ENCODE measurements around the gene CDKAL1.
"Not testable (repeated sequence)": the region's sequence is repeated elsewhere in the genome, so short reads cannot be mapped to it uniquely, and the experiment has no call there.

The CDKAL1 gene

GRCh38 chr6:20805021-20805420 is 270.8 kb downstream of the CDKAL1 start:
- DNase-seq, result no peak

GRCh38 chr6:20806669-20807068 is 272.4 kb downstream of the CDKAL1 start:
- no peak for DNase-seq

GRCh38 chr6:20808439-20808838 is 274.2 kb downstream of the CDKAL1 start:
- no peak for DNase-seq

DNA sequence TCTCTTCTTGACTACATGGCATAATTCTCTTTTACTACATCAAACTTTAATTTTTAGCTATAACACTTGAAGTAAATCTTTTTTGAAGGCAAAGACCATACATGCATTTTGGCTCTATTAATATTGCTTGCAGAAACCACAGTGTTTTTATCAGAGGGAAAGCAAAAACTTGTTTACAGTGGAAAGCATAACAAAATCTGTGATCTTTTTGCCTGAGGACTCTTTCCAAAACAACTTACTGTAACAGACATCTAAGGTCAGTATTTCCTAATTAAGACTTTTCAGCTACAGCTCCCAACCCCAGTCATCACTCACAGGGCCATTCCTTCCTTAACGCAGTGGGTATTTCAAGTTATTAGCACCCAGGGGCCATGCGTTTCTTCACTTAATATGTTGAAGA is 274.7 kb downstream of the CDKAL1 start:
- no peak for DNase-seq

DNA sequence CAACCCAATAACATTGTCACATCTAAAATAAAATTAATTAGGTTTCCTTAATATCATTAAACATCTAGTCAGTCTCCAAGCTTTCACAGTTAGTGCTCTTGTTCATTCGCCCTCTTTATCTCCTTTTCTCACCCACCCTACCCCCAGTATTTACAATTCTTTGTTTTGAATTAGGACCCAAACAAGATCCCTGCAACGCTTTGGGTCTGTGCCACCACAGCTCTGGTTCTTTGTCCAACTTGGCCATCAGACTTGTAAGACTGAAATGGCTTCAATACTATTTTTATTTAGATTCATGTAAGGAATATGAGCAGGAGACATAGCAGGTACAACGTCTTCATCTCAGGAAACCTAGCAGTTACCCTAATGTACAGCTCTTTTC is 276.5 kb downstream of the CDKAL1 start:
- DNase-seq, result no peak

DNA sequence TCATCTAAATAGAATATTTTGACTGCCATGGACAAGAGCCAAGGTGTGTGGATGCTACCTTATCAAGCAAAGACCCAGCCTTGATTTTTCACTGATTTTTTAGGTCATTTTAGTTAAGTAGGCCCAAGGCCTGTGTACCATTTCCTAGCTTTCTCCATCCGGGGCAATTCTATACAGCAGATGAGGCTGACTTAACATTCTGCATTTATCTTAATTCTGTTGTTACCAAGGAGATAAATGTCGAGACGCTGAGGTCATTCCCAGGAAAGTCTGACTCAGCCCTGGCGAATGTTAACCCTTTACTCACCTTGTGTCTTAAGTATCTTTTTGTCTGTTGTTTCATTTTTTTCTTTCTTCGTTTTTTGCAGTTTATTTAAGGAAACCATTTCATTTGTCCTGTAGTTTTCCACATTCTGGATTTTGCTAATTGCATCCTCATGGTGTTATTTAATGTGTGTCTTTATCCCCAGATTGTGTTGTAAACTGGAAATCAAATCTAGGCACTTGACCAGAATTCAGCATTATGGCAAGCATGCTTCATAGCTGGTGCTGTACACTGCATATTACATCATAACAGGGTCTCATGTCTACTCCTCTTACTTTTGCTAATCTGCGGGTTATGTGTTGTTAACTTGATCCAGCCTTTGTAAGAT is 277.0 kb downstream of the CDKAL1 start:
- DNase-seq, result peak; percentile 97

DNA sequence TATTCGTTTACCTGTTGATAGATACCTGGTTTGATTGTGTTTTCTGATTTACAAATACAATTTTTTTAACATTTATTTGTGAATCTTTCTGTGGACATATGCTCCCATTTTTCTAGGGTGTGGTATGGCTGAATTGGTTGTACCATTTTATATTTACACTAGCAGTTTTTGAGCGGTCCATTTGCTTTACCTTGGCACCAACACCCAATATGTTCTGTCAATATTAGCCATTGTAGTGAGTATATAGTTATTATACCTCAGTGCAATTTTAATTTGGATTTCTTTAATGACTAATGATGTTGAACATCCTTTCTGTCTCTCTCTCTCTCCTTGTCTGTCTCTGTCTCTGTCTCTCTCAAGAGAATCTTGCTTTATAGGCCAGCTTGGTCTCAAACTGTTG is 278.5 kb downstream of the CDKAL1 start:
- no peak for DNase-seq

- no peak for DNase-seq
These were observed 280.2 kb downstream of the CDKAL1 start for GRCh38 chr6:20814494-20814893.

DNA sequence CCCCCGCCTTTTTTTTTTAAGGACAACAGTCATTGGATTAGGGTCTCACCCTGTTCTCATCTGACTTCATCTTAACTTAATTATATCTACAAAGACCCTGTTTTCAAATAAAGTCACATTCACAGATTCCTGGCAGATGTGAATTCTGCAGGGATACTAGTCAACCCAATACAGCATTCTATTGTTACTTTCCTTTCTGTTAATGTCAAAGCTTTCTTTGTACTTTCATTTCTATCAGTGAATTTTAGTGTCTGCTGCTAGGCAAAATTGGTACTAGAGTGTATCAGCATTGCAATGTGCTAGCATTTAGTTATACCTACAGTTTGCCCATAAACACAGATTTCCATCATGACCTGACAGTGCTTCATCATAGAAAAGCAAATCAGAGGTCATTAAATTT is 281.9 kb downstream of the CDKAL1 start:
- DNase-seq, result no peak

GRCh38 chr6:20817806-20818320 is 283.6 kb downstream of the CDKAL1 start:
- DNase-seq, result no peak

DNA sequence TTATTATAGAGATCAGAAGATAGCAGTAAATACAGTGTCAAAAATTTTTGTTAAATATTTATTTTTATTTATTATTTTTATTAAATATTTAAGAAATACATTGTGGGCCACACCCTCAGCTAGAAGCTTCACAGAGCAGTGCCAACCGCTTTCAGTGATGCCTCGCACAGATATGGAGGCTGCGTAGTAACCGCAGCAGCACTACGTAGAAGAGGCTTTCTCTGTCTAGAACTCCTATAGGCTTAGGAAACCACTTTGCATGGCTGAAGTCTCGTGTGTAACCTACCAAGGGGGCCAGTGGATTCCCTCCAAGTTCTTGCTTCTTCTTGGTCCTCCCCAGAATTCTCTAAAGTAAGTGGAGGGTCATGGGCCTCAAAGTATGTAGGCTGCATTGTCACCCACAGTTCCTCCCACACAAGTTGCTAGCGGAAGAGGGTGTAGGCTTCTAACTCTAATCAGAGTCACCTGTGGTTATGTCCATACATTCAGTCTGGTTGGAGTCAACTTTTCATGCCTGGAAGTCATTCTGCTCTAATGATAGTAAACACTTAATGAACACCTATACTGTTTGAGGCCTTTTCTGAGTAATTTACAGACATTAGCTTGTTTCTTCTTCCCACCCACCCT is 285.6 kb downstream of the CDKAL1 start:
- DNase-seq, result no peak

GRCh38 chr6:20826378-20826777 is 292.1 kb downstream of the CDKAL1 start:
- peak; percentile 22 for DNase-seq

DNA sequence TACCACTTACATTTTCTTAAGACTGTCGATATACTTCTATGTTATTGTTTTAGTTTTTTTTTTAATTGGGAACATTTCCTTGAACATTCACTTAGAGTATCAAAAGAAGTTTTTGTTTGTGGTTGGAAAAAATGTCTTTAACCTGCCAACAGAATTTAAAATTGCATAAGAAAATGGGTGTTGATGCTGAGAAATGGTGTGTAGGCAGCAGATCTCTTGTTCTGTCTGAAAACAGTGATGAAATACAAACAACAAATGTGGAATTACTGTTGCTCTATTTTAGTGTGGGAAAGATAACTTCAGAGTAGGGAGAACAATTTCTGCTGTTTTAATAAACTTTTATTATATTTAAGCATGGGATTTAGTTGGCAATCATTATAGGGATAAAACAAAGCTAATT is 293.5 kb downstream of the CDKAL1 start:
- peak; percentile 43 for DNase-seq

DNA sequence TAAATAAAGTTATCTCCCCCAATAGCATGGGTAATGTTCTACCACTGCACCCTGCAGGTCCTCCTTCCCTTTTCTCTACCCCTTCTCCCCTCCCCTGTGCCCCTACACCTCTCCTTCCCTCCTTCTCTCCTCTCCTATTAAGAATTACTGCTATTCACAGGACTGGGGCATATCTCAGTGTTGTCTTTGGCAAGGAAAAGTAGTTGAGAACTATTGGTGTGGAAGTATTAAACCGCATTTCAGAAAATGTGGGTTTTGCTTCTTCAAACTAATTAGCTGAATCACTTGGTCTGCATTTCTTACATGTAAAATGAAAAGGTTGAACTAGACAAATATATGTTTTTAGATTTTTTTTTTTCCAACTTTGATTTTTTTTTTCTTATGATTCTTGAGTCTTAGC is 296.3 kb downstream of the CDKAL1 start:
- DNase-seq, result no peak

DNA sequence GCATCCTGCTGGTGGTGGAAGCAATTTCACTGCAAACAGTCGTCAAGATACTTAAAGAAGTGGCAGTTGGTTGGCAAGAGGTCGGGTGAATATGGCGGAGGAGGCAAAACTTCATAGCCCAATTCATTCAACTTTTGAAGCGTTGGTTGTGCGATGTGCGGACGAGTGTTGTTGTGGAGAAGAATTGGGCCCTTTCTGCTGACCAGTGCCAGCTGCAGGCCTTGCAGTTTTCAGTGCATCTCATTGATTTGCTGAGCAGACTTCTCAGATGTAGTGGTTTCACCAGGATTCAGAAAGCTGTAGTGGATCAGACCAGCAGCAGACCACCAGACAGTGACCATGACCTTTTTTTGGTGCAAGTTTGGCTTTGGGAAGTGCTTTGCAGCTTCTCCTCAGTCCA is 297.0 kb downstream of the CDKAL1 start:
- not testable (repeated sequence) for DNase-seq

- no peak for DNase-seq
These were observed 299.7 kb downstream of the CDKAL1 start for GRCh38 chr6:20833881-20834515.

DNA sequence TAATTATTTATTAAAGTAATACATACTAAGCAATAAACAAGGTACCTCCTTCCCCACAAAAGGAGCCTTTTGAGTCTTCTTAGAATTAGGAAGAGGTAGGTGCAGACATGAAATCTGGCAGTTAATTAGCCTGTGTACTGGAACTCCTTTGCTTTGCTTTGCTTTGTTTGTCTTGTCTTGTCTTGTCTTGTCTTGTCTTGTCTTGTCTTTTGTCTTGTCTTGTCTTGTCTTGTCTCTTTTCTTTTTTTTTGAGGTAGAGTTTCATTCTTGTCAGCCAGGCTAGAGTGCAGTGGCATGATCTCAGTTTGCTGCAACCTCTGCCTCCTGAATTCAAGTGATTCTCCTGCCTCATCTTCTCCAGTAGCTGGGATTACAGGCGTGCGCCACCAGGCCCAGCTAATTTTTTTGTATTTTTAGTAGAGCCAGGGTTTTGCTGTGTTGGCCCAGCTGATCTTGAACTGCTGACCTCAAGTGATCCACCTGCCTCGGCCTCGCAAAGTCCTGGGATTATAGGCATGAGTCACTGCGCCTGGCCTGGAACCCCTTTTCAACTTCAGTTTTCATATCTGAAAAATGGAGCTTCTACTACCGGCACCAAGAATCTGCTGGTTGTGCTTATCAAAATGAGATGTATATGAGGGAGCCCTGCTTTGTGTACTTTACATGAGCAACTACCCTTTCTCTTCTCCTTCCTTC is 301.2 kb downstream of the CDKAL1 start:
- no peak for DNase-seq

GRCh38 chr6:20837189-20837588 is 302.9 kb downstream of the CDKAL1 start:
- DNase-seq, result no peak

DNA sequence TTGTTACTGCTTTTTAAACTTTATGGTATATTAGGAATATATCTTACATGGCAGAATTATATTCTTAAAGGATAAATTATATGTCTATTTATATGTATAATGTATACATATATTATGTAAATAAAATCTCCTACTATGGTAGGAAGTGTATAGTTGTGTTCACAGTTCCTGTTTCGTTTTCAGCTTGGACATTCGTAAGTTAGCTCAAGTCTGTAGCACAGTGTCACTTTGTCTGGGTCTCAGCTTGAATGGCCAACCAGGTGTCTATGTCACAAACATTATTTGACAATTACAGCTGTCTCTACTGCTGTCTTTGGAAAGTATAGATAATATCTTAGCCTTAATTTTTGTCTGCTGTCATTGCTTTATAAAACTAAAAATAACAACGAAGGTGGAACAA is 303.9 kb downstream of the CDKAL1 start:
- no peak for DNase-seq

- no peak for DNase-seq
These were observed 305.4 kb downstream of the CDKAL1 start for GRCh38 chr6:20839630-20840029.

GRCh38 chr6:20840675-20841074 is 306.4 kb downstream of the CDKAL1 start:
- DNase-seq, result peak; percentile 46

- DNase-seq, result no peak
These were observed 307.5 kb downstream of the CDKAL1 start for GRCh38 chr6:20841806-20842205.

GRCh38 chr6:20845592-20845991 is 311.3 kb downstream of the CDKAL1 start:
- no peak for DNase-seq

All from fibroblast of skin of scalp (primary cell).